Astrocyte (in vitro differentiated cells and primary cell): ENCODE data around the gene BLOC1S5. TPM values are rescaled to one million over a fixed set of nuclear protein-coding genes. Genes with fewer than 3 reads are reported as not detected.
A peak's percentile ranks its signal among the peaks of the same experiment; 100 is the strongest.

Experiments
- DNase-seq: peaks from one replicate; pipeline ENCODE4 v3.0.0-alpha.2; 2010; ENCODE audit warnings: low read depth
- FAIRE-seq: peaks from 2 replicates; lab custom pipeline; 2011; peaks lifted over from hg19 to GRCh38; lab: Jason Lieb, UNC
- H2AFZ ChIP-seq: 2 replicates; pipeline ENCODE4 v1.6.0; 2012; ENCODE audit warnings: low read depth, low read length, inconsistent platforms
- H3K27ac ChIP-seq: 2 replicates; pipeline ENCODE4 v1.5.1; 2011; ENCODE audit warnings: low read depth, low read length, inconsistent platforms
- H3K27me3 ChIP-seq: 2 replicates; pipeline ENCODE4 v1.6.0; 2011; ENCODE audit warnings: low read length, inconsistent platforms; ENCODE audit not compliant: insufficient read depth
- H3K36me3 ChIP-seq: 2 replicates; pipeline ENCODE4 v1.5.1; 2011; ENCODE audit warnings: low read length, inconsistent platforms; ENCODE audit not compliant: insufficient read depth
- H3K4me1 ChIP-seq: 2 replicates; pipeline ENCODE4 v1.5.1; 2011; ENCODE audit warnings: low read length, inconsistent platforms; ENCODE audit not compliant: insufficient read depth
- H3K4me2 ChIP-seq: 2 replicates; pipeline ENCODE4 v1.6.0; 2012; ENCODE audit warnings: low read length, inconsistent platforms
- H3K4me3 ChIP-seq: 2 replicates; pipeline ENCODE4 v1.5.1; 2011; ENCODE audit warnings: low read depth, mild to moderate bottlenecking, low read length, inconsistent platforms; ENCODE audit not compliant: insufficient read depth
- H3K79me2 ChIP-seq: 2 replicates; pipeline ENCODE4 v1.6.0; 2012; ENCODE audit warnings: mild to moderate bottlenecking, low read length, inconsistent platforms; ENCODE audit not compliant: insufficient read depth
- H3K9ac ChIP-seq: 2 replicates; pipeline ENCODE4 v1.6.0; 2012; ENCODE audit warnings: mild to moderate bottlenecking, low read length, inconsistent platforms
- H3K9me3 ChIP-seq: 2 replicates; pipeline ENCODE4 v1.5.1; 2012; ENCODE audit warnings: low read depth, mild to moderate bottlenecking, low read length, inconsistent platforms; ENCODE audit not compliant: insufficient read depth
- H4K20me1 ChIP-seq: 2 replicates; pipeline ENCODE4 v1.6.0; 2012; ENCODE audit warnings: low read length, inconsistent platforms; ENCODE audit not compliant: insufficient read depth
- H3K27ac Mint-ChIP-seq: one replicate; pipeline ENCODE4 v1.8.0; 2021; ENCODE audit warnings: mild to moderate bottlenecking, mixed read lengths; ENCODE audit not compliant: unreplicated experiment
- H3K27me3 Mint-ChIP-seq: one replicate; pipeline ENCODE4 v1.8.0; 2021; ENCODE audit warnings: low read depth, mixed read lengths; ENCODE audit not compliant: unreplicated experiment
- H3K36me3 Mint-ChIP-seq: one replicate; pipeline ENCODE4 v1.8.0; 2021; ENCODE audit warnings: low read depth, mixed read lengths; ENCODE audit not compliant: unreplicated experiment
- H3K4me1 Mint-ChIP-seq: one replicate; pipeline ENCODE4 v1.8.0; 2021; ENCODE audit warnings: low read depth, mixed read lengths; ENCODE audit not compliant: unreplicated experiment
- H3K4me3 Mint-ChIP-seq: one replicate; pipeline ENCODE4 v1.8.0; 2021; ENCODE audit warnings: mild to moderate bottlenecking, moderate library complexity, mixed read lengths; ENCODE audit not compliant: unreplicated experiment
- H3K9me3 Mint-ChIP-seq: one replicate; pipeline ENCODE4 v1.8.0; 2021; ENCODE audit warnings: mild to moderate bottlenecking, mixed read lengths; ENCODE audit not compliant: unreplicated experiment
- EZH2 ChIP-seq: IDR thresholded peaks from 2 replicates; pipeline ENCODE4 v1.6.1; 2012; ENCODE audit warnings: mild to moderate bottlenecking, low read length, inconsistent platforms; ENCODE audit not compliant: insufficient read depth
- total RNA-seq: library from RNA; stranded (reverse); gene quantifications from 2 replicates; pipeline ENCODE4 v1.2.1, GENCODE V29; 2021
- TF ChIP-seq, protein P1 (sequence below): IDR thresholded peaks from 2 replicates; pipeline ENCODE4 v1.5.1; 2011; ENCODE audit warnings: low read depth, mild to moderate bottlenecking, inconsistent platforms, low read length, moderate library complexity; ENCODE audit not compliant: insufficient read depth

The BLOC1S5 gene
- total RNA-seq, 1 donor from 2014 or later, result 8.2 TPM

DNA sequence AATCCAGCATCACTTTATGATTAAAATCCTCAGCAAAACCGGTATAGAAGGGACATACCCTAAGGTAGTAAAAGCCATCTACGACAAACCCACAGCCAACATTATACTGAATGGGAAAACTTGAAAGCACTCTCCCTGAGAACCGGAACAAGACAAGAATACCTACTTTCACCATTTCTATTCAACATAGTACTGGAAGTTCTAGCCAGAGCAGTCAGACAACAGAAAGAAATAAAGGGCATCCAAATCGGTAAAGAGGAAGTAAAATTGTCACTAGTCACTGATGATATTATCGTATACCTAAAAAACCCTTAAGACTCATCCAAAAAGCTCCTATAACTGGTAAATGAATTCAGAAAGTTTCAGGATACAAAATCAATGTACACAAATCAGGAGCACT, 33.3 kb downstream of the BLOC1S5 start:
- Histone ChIP-seq H3K9ac (no peak overlapping the region), H3K4me2 (no peak overlapping the region), H2AFZ (no peak overlapping the region), H3K36me3 (no peaks in the 10 kb centered on the region), H3K9me3 (no peaks in the 10 kb centered on the region), H3K27me3 (no peaks in the 10 kb centered on the region), H3K27ac (no peak overlapping the region), H4K20me1 (no peaks in the 10 kb centered on the region), H3K4me1 (no peaks in the 10 kb centered on the region), H3K4me3 (no peak overlapping the region), H3K79me2 (peaks cover 13% of the 10 kb centered on the region)
- TF ChIP-seq, protein P1, sequence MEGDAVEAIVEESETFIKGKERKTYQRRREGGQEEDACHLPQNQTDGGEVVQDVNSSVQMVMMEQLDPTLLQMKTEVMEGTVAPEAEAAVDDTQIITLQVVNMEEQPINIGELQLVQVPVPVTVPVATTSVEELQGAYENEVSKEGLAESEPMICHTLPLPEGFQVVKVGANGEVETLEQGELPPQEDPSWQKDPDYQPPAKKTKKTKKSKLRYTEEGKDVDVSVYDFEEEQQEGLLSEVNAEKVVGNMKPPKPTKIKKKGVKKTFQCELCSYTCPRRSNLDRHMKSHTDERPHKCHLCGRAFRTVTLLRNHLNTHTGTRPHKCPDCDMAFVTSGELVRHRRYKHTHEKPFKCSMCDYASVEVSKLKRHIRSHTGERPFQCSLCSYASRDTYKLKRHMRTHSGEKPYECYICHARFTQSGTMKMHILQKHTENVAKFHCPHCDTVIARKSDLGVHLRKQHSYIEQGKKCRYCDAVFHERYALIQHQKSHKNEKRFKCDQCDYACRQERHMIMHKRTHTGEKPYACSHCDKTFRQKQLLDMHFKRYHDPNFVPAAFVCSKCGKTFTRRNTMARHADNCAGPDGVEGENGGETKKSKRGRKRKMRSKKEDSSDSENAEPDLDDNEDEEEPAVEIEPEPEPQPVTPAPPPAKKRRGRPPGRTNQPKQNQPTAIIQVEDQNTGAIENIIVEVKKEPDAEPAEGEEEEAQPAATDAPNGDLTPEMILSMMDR, result no peak
- no peak for TF ChIP-seq EZH2
- H3K27me3 Mint-ChIP-seq, result no peaks in the 10 kb centered on the region
- peaks cover 26% of the 10 kb centered on the region for H3K4me1 Mint-ChIP-seq
- H3K9me3 Mint-ChIP-seq, result peaks cover 15% of the 10 kb centered on the region
- H3K4me3 Mint-ChIP-seq, result no peak overlapping the region
- no peak overlapping the region for H3K27ac Mint-ChIP-seq
- DNase-seq (no peak), FAIRE-seq (no peak)
- no peaks in the 10 kb centered on the region for H3K36me3 Mint-ChIP-seq

DNA sequence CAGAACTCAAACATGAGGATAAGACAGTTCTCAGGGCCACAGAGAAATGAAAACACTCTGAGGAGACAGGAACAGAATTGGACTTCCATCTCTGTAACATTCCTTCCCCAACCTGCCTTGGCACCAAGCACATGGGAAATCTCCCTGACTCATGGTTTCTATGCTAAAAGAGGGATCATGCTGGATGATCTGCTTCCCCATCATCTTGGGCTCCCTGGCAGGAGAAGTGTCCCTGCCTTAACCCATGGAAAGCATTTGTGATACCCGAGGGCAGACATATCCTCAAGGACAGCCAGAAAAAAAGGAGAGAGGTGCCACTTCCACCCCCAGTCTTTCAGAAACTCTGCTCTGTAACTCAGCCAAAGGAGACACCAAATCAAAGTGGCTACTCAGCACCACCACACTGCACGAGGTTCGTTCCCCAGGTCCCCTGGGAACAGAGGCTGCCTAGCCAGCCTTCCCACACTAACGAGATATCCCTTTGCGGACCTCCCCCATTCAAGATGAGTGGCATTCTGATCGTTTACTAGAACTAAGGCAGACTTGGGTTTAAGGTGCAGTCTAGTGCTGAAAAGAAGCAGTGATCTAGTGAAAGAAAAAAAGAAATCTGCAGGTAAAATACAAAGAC, 34.8 kb downstream of the BLOC1S5 start:
- DNase-seq (peak; percentile 10), FAIRE-seq (no peak)
- no peak overlapping the region for H3K4me3 Mint-ChIP-seq
- Histone ChIP-seq H3K4me2 (no peak overlapping the region), H3K4me1 (no peaks in the 10 kb centered on the region), H3K4me3 (no peak overlapping the region), H2AFZ (no peak overlapping the region), H4K20me1 (no peaks in the 10 kb centered on the region), H3K27ac (no peak overlapping the region), H3K9me3 (no peaks in the 10 kb centered on the region), H3K9ac (no peak overlapping the region), H3K79me2 (peaks cover 11% of the 10 kb centered on the region), H3K27me3 (no peaks in the 10 kb centered on the region), H3K36me3 (no peaks in the 10 kb centered on the region)
- no peaks in the 10 kb centered on the region for H3K36me3 Mint-ChIP-seq
- H3K27me3 Mint-ChIP-seq, result no peaks in the 10 kb centered on the region
- H3K27ac Mint-ChIP-seq, result peak overlapping the region; percentile 55
- peaks cover 33% of the 10 kb centered on the region for H3K4me1 Mint-ChIP-seq
- peaks cover 15% of the 10 kb centered on the region for H3K9me3 Mint-ChIP-seq
- TF ChIP-seq, protein P1, result no peak
- no peak for TF ChIP-seq EZH2

DNA sequence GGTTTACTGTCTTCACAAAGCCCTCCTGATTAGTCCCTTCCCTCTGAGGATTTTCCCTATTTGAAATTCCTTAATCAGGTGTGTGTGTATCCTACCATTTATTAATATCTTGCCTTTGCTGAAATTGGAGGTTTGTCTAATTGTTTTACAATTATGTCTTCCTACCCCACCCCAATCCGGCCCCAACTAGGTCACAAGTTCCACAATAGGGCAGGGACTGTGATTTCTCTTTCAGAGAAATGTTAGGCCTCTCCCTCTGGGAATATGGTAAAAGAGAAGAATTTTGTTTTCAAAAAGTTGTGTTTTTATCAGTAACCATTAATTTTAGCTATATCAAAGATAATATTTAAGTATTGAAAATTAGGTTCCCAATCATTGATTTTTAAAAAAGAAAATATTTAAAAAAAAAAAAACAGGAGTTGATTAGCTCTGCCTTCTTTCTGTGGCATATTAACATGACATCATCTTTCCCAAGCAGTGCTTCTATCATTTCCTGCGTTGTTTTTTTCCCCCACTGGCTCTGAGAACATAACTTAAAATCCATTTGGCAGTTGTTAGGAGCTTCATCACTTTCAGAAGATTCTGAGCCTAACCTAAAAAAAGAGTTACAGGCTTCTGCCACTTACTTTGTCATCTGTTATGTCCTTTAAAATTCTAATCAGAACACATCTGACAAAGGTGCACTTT, 36.1 kb downstream of the BLOC1S5 start:
- TF ChIP-seq, protein P1, result no peak
- DNase-seq (peak; percentile 22), FAIRE-seq (no peak)
- Mint-ChIP-seq H3K27me3 (no peaks in the 10 kb centered on the region), H3K4me3 (no peak overlapping the region), H3K27ac (peak overlapping the region; percentile 48), H3K4me1 (peaks cover 33% of the 10 kb centered on the region), H3K9me3 (peaks cover 11% of the 10 kb centered on the region), H3K36me3 (no peaks in the 10 kb centered on the region)
- H3K4me3 ChIP-seq, result no peak overlapping the region
- no peaks in the 10 kb centered on the region for H3K9me3 ChIP-seq
- peak overlapping the region; percentile 25 for H3K9ac ChIP-seq
- H3K36me3 ChIP-seq, result no peaks in the 10 kb centered on the region
- no peaks in the 10 kb centered on the region for H4K20me1 ChIP-seq
- no peak overlapping the region for H3K4me2 ChIP-seq
- H3K27me3 ChIP-seq, result no peaks in the 10 kb centered on the region
- no peak overlapping the region for H3K27ac ChIP-seq
- H3K4me1 ChIP-seq, result no peaks in the 10 kb centered on the region
- no peak overlapping the region for H2AFZ ChIP-seq
- H3K79me2 ChIP-seq, result peaks cover 11% of the 10 kb centered on the region
